Progenitor cell of endocrine pancreas (in vitro differentiated cells): ENCODE results near the gene JADE2. TPM values are rescaled to one million over a fixed set of nuclear protein-coding genes. Genes with fewer than 3 reads are reported as not detected.

Experiments used
- DNase-seq: peaks from one replicate; pipeline ENCODE4 v3.0.0; 2021; ENCODE audit warnings: low spot score; ENCODE audit not compliant: unreplicated experiment
- H3K27ac Mint-ChIP-seq: 2 replicates; pipeline ENCODE4 v1.8.0; 2021; ENCODE audit warnings: mild to moderate bottlenecking, moderate library complexity, mixed read lengths
- H3K27me3 Mint-ChIP-seq: 2 replicates; pipeline ENCODE4 v1.8.0; 2021; ENCODE audit warnings: mixed read lengths
- H3K36me3 Mint-ChIP-seq: 2 replicates; pipeline ENCODE4 v1.8.0; 2022; ENCODE audit warnings: mixed read lengths; ENCODE audit not compliant: insufficient read depth
- H3K4me1 Mint-ChIP-seq: 2 replicates; pipeline ENCODE4 v1.8.0; 2021; ENCODE audit warnings: low read depth, mixed read lengths
- H3K4me3 Mint-ChIP-seq: 2 replicates; pipeline ENCODE4 v1.8.0; 2021; ENCODE audit warnings: low read depth, mild to moderate bottlenecking, moderate library complexity, mixed read lengths
- H3K9me3 Mint-ChIP-seq: 2 replicates; pipeline ENCODE4 v1.8.0; 2021; ENCODE audit warnings: low read depth, mixed read lengths
- total RNA-seq: library from RNA; stranded (reverse); gene quantifications from 2 replicates; pipeline ENCODE4 v1.2.1, GENCODE V29; 2021
- TF ChIP-seq, protein P1 (sequence below): fragments of 200-600 bp; sonication (generic); IDR thresholded peaks from one replicate; pipeline ENCODE4 v1.5.0; 2021; ENCODE audit warnings: antibody characterized with exemption, mild to moderate bottlenecking; ENCODE audit not compliant: unreplicated experiment

The JADE2 gene
- total RNA-seq, 1 donor from 2014 or later = 6.7 TPM

- Mint-ChIP-seq H3K4me1 (peaks cover 4% of the 10 kb centered on the region), H3K36me3 (peaks cover 18% of the 10 kb centered on the region), H3K27ac (no peak overlapping the region), H3K4me3 (no peak overlapping the region), H3K9me3 (no peaks in the 10 kb centered on the region), H3K27me3 (no peaks in the 10 kb centered on the region)
- TF ChIP-seq, protein P1, sequence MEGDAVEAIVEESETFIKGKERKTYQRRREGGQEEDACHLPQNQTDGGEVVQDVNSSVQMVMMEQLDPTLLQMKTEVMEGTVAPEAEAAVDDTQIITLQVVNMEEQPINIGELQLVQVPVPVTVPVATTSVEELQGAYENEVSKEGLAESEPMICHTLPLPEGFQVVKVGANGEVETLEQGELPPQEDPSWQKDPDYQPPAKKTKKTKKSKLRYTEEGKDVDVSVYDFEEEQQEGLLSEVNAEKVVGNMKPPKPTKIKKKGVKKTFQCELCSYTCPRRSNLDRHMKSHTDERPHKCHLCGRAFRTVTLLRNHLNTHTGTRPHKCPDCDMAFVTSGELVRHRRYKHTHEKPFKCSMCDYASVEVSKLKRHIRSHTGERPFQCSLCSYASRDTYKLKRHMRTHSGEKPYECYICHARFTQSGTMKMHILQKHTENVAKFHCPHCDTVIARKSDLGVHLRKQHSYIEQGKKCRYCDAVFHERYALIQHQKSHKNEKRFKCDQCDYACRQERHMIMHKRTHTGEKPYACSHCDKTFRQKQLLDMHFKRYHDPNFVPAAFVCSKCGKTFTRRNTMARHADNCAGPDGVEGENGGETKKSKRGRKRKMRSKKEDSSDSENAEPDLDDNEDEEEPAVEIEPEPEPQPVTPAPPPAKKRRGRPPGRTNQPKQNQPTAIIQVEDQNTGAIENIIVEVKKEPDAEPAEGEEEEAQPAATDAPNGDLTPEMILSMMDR = no peak
- no peak for DNase-seq
These were observed 77.6 kb downstream of the JADE2 start for GRCh38 chr5:134603059-134603458.

DNA sequence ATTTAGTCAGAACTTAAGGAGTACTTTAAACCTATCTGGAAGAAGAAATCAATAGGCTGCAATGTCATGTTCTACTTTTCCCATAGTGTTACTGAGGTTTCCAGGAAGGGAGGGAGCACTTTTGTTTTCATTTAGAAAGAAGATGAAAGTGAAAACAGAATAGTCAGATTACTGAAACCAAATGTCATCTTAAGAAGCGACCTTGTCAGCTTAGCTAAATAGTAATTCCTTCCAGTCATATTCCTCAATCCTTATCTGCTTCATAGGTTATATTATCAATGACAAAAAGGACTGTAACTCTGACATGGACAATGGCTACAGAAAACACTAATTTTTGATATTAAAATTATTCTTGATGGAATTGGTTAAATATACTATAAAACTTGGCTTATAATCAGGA is 79.4 kb downstream of the JADE2 start:
- H3K36me3 Mint-ChIP-seq = peaks cover 28% of the 10 kb centered on the region

DNA sequence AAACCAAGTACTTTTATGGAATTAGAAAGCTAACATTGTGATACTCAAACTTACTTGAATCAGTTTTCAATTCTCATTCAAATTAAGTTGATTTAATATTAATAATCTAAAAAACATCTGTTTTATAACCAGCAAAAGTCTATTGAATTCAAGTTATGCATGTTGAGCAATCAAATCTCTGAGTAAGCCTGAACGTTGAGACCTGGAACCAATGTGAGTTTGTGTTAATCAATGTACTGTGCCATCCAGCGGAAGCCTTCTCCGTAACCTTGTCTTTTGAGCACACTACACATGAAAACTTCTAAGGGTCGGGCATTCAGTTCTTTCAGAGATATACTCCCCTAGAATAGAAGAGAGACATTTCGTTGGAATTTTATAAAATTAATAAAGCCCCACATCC is 81.3 kb downstream of the JADE2 start:
- H3K27me3 Mint-ChIP-seq = no peaks in the 10 kb centered on the region
- no peak overlapping the region for H3K27ac Mint-ChIP-seq
- H3K4me1 Mint-ChIP-seq = peaks cover 21% of the 10 kb centered on the region
- TF ChIP-seq, protein P1 = no peak
- no peak overlapping the region for H3K4me3 Mint-ChIP-seq
- no peak for DNase-seq
- H3K36me3 Mint-ChIP-seq = peaks cover 35% of the 10 kb centered on the region
- H3K9me3 Mint-ChIP-seq = no peaks in the 10 kb centered on the region

More for the DNA sequence above, 79.4 kb downstream of the JADE2 start:
- DNase-seq = no peak
- Mint-ChIP-seq H3K27ac (no peak overlapping the region), H3K27me3 (no peaks in the 10 kb centered on the region), H3K4me3 (no peak overlapping the region), H3K4me1 (peaks cover 17% of the 10 kb centered on the region), H3K9me3 (no peaks in the 10 kb centered on the region)
- TF ChIP-seq, protein P1 = no peak

- Mint-ChIP-seq H3K27ac (peak overlapping the region; percentile 91), H3K4me1 (peaks cover 21% of the 10 kb centered on the region), H3K9me3 (no peaks in the 10 kb centered on the region), H3K4me3 (no peak overlapping the region), H3K36me3 (peaks cover 41% of the 10 kb centered on the region), H3K27me3 (no peaks in the 10 kb centered on the region)
- TF ChIP-seq, protein P1 = no peak
- no peak for DNase-seq
These were observed 83.1 kb downstream of the JADE2 start for GRCh38 chr5:134608555-134608954.

DNA sequence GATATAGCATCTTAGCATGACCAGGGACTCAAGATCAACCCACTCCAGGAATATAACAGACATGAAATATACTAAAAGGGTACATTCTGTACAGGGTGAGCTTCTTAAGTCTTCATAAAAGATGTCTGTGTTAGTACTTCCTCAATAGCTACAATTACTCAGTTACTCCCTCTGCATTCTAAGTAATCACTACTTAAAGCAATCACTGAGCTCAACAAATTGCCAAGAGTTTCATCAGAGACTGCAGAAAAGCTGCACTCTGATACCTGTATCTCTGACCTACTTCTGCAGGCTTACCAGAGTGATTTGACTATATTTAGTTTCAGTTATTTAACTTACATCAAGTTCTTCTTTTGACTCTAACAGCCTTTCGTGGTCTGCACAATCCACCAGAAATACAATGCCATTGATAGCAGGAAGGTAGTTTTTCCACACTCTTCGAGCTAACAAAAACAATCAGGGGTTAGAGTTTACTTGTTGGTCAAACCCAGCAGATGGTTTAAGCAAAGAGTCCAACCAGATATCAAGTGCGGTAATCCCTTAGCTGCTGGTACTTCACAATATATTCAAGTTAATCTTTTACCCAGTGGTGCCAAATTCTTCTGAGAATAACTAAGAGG is 83.9 kb downstream of the JADE2 start:
- Mint-ChIP-seq H3K4me1 (peaks cover 21% of the 10 kb centered on the region), H3K9me3 (no peaks in the 10 kb centered on the region), H3K4me3 (peak overlapping the region; percentile 37), H3K27ac (peak overlapping the region; percentile 91), H3K36me3 (peaks cover 46% of the 10 kb centered on the region), H3K27me3 (no peaks in the 10 kb centered on the region)
- no peak for DNase-seq
- TF ChIP-seq, protein P1 = no peak
